Measurements from ENCODE around the gene CIROP. TPM values are rescaled to one million over a fixed set of nuclear protein-coding genes. Genes with fewer than 3 reads are reported as not detected.

CIROP gene
- polyA plus RNA-seq, 1 experiment = 0.07 TPM

GRCh38 chr14:23130871-23131270 is 26.1 kb upstream of the CIROP start:
- Histone ChIP-seq H3K4me3 (ENCODE audit: low read depth, low read length) (no peak overlapping the region), H3K27ac (ENCODE audit: low read depth, low read length) (no peak overlapping the region), H3K9me3 (ENCODE audit: control insufficient read depth, insufficient read depth, low read length) (no peaks in the 10 kb centered on the region), H3K27me3 (ENCODE audit: control insufficient read depth, insufficient read depth, low read length) (peaks cover 12% of the 10 kb centered on the region)
- TF ChIP-seq, protein P1, sequence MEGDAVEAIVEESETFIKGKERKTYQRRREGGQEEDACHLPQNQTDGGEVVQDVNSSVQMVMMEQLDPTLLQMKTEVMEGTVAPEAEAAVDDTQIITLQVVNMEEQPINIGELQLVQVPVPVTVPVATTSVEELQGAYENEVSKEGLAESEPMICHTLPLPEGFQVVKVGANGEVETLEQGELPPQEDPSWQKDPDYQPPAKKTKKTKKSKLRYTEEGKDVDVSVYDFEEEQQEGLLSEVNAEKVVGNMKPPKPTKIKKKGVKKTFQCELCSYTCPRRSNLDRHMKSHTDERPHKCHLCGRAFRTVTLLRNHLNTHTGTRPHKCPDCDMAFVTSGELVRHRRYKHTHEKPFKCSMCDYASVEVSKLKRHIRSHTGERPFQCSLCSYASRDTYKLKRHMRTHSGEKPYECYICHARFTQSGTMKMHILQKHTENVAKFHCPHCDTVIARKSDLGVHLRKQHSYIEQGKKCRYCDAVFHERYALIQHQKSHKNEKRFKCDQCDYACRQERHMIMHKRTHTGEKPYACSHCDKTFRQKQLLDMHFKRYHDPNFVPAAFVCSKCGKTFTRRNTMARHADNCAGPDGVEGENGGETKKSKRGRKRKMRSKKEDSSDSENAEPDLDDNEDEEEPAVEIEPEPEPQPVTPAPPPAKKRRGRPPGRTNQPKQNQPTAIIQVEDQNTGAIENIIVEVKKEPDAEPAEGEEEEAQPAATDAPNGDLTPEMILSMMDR (IDR thresholded peaks at IDR 0.05; ENCODE audit: low read depth, low read length) = no peak
- no peak for DNase-seq (ENCODE audit: low read depth, low spot score)
- ChIA-PET CTCF (interaction anchor here (1.3 to 3.7 kb wide), 3 partner anchors 10 to 56 kb away, joined by 3 to 35 read pairs (median 13); no protein-coding TSS in a partner anchor), POLR2A (no interaction called here)

DNA sequence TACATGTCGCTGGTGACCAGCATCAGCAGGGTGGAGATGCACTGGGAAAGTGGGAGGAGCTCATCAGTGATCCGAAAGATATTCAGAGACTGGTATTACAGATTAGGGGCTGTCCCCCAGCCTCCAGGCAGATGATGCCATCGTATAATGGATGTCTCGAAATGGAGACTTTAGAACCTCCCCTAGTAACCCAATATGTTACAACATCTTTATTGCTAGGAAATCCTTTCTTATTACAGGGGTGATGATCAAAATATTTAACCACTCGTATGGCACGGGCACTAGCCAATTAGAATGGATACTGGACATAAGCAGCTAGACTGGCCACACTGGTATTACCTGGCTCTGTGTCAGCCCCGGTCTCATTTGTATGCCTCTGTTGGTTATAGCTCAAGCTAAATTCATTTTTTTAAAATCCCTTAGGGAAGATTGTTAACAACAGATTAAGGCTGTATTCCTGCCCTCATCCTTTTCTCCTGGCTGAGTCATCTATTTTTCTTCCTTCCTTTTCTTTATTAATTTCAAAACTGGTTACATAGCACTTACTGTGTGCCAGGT is 25.0 kb upstream of the CIROP start:
- Histone ChIP-seq H3K4me3 (ENCODE audit: low read depth, low read length) (no peak overlapping the region), H3K27ac (ENCODE audit: low read depth, low read length) (no peak overlapping the region), H3K9me3 (ENCODE audit: control insufficient read depth, insufficient read depth, low read length) (no peaks in the 10 kb centered on the region), H3K27me3 (ENCODE audit: control insufficient read depth, insufficient read depth, low read length) (peaks cover 12% of the 10 kb centered on the region)
- ChIA-PET CTCF (interaction anchor here (1.0 to 3.7 kb wide), 5 partner anchors 9 to 61 kb away, joined by 3 to 35 read pairs (median 6); no protein-coding TSS in a partner anchor), POLR2A (no interaction called here)
- TF ChIP-seq, protein P1 (IDR thresholded peaks at IDR 0.05; ENCODE audit: low read depth, low read length) = no peak
- DNase-seq (ENCODE audit: low read depth, low spot score) = no peak

DNA sequence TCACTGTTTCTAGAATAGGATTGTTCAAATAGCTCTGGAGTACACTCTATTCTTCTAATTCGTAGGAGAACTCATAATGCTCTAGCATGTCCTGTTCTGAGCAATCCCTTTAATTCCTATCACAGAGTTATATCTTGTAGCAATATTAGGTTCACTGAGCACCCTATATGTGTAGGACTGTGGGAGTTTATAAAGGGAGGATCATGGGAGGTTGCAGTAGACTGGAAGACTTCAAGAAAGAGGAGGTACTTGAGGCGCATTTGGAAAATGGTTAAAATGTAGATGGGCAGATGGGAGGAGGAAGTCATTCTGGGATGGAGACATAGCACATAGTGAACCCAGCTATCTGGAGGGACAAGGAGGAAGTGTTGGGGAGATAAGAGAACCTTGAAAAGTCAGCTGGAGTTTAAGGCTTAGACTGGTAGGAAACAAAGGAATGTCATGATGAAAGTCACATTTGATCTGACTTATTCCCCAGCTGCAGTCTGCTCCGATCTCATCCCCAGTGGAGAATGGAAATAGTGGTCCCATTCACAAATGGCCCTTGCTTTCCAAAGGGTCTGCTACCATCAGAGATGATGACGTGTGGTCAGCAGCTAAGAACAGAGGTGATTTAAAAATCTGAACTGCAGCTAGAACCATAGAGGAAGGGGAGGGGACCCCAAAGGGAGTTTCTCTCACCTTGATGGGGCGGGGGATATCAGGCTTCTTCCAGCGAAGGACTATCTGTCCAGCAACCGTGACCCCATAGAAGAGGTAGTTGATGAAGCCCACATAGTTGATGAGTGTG is 24.4 kb upstream of the CIROP start:
- TF ChIP-seq, protein P1 (IDR thresholded peaks at IDR 0.05; ENCODE audit: low read depth, low read length) = no peak
- Histone ChIP-seq H3K27me3 (ENCODE audit: control insufficient read depth, insufficient read depth, low read length) (peaks cover 12% of the 10 kb centered on the region), H3K9me3 (ENCODE audit: control insufficient read depth, insufficient read depth, low read length) (no peaks in the 10 kb centered on the region), H3K27ac (ENCODE audit: low read depth, low read length) (no peak overlapping the region), H3K4me3 (ENCODE audit: low read depth, low read length) (no peak overlapping the region)
- DNase-seq (ENCODE audit: low read depth, low spot score) = no peak
- CTCF ChIA-PET = interaction anchor here (1.0 to 3.7 kb wide), 3 partner anchors 8 to 61 kb away, joined by 4 to 35 read pairs (median 6); no protein-coding TSS in a partner anchor
- POLR2A ChIA-PET = no interaction called here

DNA sequence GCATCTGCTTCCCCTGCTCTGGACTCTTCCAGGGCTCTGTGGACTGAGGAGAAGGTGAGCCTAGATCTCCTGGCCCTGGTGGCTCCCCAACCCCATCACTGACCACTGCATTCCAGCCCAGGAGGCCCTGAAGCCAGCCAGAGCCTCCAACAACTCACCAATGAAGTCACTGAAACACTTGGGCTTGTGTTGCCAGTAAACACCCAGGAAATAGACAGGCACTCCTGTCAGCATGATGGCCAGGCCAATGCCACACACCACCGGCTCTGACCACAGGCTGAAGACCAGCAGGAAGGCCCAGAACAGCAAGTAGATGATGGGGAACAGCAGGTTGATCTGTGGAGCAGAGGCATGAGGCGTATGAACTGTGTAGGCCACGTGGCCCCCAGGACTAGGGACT is 23.1 kb upstream of the CIROP start:
- DNase-seq (ENCODE audit: low read depth, low spot score) = no peak
- CTCF ChIA-PET = interaction anchor here (1.6 to 13.3 kb wide), 2 partner anchors 53 to 59 kb away, joined by 6 to 818 read pairs; partner anchors contain the start of gene SLC7A8
- H3K4me3 ChIP-seq (ENCODE audit: low read depth, low read length) = no peak overlapping the region
- TF ChIP-seq, protein P1 (IDR thresholded peaks at IDR 0.05; ENCODE audit: low read depth, low read length) = no peak
- H3K27ac ChIP-seq (ENCODE audit: low read depth, low read length) = no peak overlapping the region
- no peaks in the 10 kb centered on the region for H3K9me3 ChIP-seq (ENCODE audit: control insufficient read depth, insufficient read depth, low read length)
- peaks cover 15% of the 10 kb centered on the region for H3K27me3 ChIP-seq (ENCODE audit: control insufficient read depth, insufficient read depth, low read length)
- POLR2A ChIA-PET = no interaction called here

Measured in AG04450 (cell line).